GM12801 (cell line): Measurements from ENCODE around the gene E2F7.

ENCODE experiments used
- TF ChIP-seq, protein P1 (sequence below): IDR thresholded peaks from one replicate; pipeline ENCODE4 v1.5.1; 2011; ENCODE audit warnings: control low read depth; ENCODE audit not compliant: insufficient read length; ENCODE audit errors: extremely low read depth

E2F7 gene

DNA sequence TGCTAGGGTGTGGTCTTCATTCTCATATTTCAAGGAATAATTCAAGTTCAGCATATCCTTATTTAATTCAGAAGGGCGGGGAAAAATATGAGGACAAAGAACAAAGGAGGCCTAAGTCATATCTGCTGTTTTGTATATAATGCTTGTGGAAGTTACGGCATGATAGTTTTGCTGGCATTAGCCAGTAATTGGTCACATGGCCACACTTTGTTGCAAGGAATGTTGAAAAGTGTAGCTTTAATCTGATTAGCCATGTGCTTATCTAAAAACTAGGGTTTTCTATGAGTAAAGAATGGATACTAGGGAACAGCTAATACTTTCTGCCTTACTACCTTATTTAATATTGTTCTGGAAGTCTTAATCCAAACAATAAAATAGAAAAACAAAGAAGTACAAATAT, 34.4 kb upstream of the E2F7 start:
- TF ChIP-seq, protein P1, sequence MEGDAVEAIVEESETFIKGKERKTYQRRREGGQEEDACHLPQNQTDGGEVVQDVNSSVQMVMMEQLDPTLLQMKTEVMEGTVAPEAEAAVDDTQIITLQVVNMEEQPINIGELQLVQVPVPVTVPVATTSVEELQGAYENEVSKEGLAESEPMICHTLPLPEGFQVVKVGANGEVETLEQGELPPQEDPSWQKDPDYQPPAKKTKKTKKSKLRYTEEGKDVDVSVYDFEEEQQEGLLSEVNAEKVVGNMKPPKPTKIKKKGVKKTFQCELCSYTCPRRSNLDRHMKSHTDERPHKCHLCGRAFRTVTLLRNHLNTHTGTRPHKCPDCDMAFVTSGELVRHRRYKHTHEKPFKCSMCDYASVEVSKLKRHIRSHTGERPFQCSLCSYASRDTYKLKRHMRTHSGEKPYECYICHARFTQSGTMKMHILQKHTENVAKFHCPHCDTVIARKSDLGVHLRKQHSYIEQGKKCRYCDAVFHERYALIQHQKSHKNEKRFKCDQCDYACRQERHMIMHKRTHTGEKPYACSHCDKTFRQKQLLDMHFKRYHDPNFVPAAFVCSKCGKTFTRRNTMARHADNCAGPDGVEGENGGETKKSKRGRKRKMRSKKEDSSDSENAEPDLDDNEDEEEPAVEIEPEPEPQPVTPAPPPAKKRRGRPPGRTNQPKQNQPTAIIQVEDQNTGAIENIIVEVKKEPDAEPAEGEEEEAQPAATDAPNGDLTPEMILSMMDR, result no peak

DNA sequence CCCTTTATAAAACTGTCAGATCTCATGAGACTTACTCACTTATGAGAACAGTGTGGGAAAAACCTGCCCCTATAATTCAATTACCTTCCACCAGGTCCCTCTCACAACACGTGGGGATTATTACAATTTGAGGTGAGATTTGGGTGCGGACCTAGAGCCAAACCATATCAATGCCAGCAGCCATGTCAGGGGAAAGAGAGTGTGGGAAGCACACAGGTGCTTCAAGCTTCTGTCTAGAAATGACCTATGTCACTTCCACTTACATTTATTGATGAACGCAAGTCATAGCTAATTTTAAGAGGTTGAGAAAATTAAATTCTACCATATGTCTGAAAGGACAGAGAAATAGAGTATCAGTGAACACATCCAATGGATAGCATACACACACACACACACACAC, 32.5 kb upstream of the E2F7 start:
- TF ChIP-seq, protein P1, result no peak

DNA sequence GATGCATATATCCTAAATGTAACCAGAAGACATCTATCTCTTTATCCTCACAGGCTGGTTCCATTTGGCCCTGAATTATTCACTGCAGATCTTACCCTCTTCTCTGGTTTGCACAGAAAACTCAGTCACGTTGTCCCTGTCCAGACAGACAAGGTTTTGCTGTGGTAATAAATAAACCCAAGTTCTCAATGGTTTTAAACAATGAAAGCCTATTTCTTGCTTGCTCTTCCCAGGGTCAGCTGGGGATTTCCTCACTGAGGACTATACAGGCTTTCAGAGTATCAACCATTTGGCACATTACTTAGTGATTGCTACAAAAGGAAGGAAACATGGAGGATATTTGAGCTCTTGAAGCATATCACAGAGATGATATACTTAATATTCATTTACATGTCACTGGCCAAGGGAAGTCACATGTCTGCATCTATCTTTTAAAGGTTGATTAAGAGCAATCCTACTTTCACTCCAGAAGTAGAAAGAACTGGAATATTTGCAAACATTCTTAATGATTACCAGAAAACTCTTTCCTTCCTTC, 24.4 kb upstream of the E2F7 start:
- TF ChIP-seq, protein P1, result no peak

DNA sequence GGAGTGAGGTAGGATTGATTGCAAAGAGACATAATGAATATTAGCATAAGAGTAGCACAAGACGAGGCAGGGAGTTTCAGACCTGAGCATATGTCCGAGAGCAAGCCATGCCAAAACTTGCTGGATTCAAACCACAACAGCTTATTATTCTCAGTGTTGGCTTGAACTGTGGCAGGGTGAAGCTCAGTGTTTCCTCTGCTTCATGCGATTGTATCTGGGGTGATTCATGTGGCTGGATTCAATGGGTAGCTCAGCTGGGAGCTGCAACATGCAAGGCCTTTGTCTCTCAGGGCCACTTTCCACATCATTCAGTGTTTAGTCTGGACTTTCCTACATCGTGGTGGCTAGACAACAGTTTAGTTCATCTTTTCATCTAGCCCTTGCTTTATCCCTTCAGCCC, 22.1 kb upstream of the E2F7 start:
- TF ChIP-seq, protein P1, result no peak

DNA sequence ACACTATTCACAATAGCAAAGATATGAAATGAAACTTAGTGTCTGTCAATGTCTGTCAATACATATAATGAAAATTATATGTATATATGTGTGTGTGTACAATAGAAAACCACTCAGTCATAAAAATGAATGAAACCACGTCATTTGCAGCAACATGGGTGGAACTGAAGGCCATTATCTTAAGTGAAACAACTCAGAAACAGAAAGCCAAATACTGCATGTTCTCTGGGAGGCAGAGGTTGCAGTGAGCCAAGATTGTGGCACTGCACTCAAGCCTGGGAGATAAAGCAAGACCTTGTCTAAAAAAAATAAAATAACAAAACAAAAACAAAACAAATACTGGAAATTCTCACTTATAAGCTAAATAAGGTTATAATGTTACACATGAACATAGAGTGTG, 16.7 kb upstream of the E2F7 start:
- TF ChIP-seq, protein P1, result no peak

DNA sequence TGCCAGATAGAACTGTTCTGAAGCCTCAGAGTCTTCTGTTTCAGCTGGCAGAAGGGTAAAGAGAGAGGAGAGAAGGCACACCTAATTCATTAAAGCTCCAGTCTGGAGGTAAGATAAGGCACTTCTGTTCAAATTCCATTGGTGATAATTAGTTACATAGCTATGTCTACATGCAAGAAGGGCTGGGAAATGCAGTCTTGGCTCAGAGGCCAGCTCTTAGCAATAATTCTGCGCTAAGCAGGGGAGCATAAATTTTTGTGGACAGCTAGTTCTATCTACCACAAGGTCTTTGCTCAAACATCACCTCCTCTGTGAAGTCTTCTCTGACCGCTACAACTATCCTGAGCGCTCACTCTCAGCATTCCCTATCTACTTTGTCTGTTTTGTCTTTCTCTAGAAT, 14.3 kb upstream of the E2F7 start:
- TF ChIP-seq, protein P1, result no peak

DNA sequence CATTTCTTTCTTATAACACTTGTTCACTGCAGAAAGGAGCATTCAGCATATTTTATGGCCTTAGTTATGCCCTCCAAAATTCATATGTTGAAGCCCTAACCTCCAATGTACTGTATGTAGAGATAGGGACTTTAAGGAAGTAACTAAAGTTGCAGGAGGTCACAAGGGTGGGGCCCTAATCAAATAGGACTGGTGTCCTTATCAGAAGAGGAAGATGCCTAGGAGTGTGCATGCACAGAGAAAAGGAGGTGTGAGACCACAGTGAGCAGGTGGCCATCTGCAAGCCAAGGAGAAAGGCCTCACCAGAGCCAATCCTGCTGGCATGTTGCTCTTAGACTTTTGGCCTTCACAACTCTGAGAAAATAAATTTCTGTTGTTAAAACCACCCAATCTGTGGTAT, 12.9 kb upstream of the E2F7 start:
- TF ChIP-seq, protein P1, result no peak

DNA sequence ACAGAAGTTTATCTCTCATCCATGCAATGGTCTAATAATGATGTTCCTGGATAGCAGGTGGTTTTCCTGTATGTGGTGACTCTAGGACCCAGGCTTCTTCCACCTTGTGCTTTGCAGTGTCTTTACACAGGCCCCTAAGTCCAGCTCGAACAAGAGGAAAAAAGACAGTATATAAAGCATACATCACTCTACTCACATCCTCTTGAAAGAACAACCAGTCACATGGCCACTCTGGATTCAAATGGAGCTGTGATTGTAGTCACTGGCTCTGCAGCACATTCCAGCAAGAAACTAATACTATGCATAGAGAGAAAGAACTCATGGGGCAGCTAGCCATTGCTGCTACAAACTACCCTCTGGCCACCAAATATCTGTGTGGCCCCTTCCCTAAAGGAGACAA, 11.5 kb upstream of the E2F7 start:
- TF ChIP-seq, protein P1, result no peak
